Mesendoderm (in vitro differentiated cells): ENCODE data around the gene NEDD4L.
A peak's percentile ranks its signal among the peaks of the same experiment; 100 is the strongest.

Experiments
- DNase-seq: peaks from one replicate; pipeline ENCODE4 v3.0.0; 2013
- H2AK5ac ChIP-seq: 2 replicates; pipeline ENCODE4 v1.6.1; 2013; ENCODE audit warnings: low read length, inconsistent platforms
- H2BK120ac ChIP-seq: 2 replicates; pipeline ENCODE4 v1.6.1; 2013; ENCODE audit warnings: low read depth, mild to moderate bottlenecking, low read length, moderate library complexity, mixed read lengths
- H2BK15ac ChIP-seq: replicated peaks from 2 replicates; pipeline ENCODE4 v1.6.1; 2013; ENCODE audit warnings: low read depth, mild to moderate bottlenecking, moderate library complexity
- H2BK5ac ChIP-seq: 2 replicates; pipeline ENCODE4 v1.6.1; 2013; ENCODE audit warnings: low read length, inconsistent platforms
- H3K18ac ChIP-seq: 2 replicates; pipeline ENCODE4 v1.6.1; 2013; ENCODE audit warnings: mild to moderate bottlenecking, low read length, mixed read lengths
- H3K23ac ChIP-seq: one replicate; pipeline ENCODE4 v1.6.1; 2013; ENCODE audit warnings: low read length
- H3K27ac ChIP-seq: 2 replicates; pipeline ENCODE4 v1.5.1; 2013; ENCODE audit warnings: low read depth, mild to moderate bottlenecking, inconsistent platforms, low read length, moderate library complexity
- H3K27me3 ChIP-seq: 2 replicates; pipeline ENCODE4 v1.6.1; 2013; ENCODE audit warnings: low read length, control low read depth, mild to moderate bottlenecking, inconsistent platforms; ENCODE audit not compliant: insufficient read depth, poor library complexity
- H3K36me3 ChIP-seq: 2 replicates; pipeline ENCODE4 v1.6.1; 2013; ENCODE audit warnings: low read length, inconsistent platforms; ENCODE audit not compliant: control insufficient read depth, insufficient read depth
- H3K4ac ChIP-seq: one replicate; pipeline ENCODE4 v1.6.1; 2013; ENCODE audit warnings: low read depth, mild to moderate bottlenecking, low read length, moderate library complexity
- H3K4me1 ChIP-seq: 2 replicates; pipeline ENCODE4 v1.6.1; 2013; ENCODE audit warnings: low read depth, low read length, inconsistent platforms; ENCODE audit not compliant: control insufficient read depth
- H3K4me2 ChIP-seq: 2 replicates; pipeline ENCODE4 v1.6.1; 2013; ENCODE audit warnings: low read length
- H3K4me3 ChIP-seq: 2 replicates; pipeline ENCODE4 v1.5.1; 2013; ENCODE audit warnings: mild to moderate bottlenecking, low read length
- H3K56ac ChIP-seq: one replicate; pipeline ENCODE4 v1.6.1; 2013; ENCODE audit warnings: low read length
- H3K79me1 ChIP-seq: 2 replicates; pipeline ENCODE4 v1.6.1; 2013; ENCODE audit warnings: low read length, inconsistent platforms
- H3K79me2 ChIP-seq: 2 replicates; pipeline ENCODE4 v1.6.1; 2013; ENCODE audit warnings: mild to moderate bottlenecking, low read length; ENCODE audit not compliant: control insufficient read depth, insufficient read depth
- H3K9ac ChIP-seq: 2 replicates; pipeline ENCODE4 v1.6.1; 2013; ENCODE audit warnings: low read length, inconsistent platforms
- H4K5ac ChIP-seq: one replicate; pipeline ENCODE4 v1.6.1; 2013; ENCODE audit warnings: low read length
- H4K8ac ChIP-seq: one replicate; pipeline ENCODE4 v1.6.1; 2013; ENCODE audit warnings: low read depth, mild to moderate bottlenecking, control low read depth, low read length, moderate library complexity
- WGBS: extraction: QIAGEN DNeasy Blood & Tissue Kit; methylation state at CpG from one replicate; pipeline ENCODE4 v1.1.7; 2013; ENCODE audit warnings: low lambda C conversion rate, missing lambda C conversion rate; ENCODE audit not compliant: insufficient coverage; ENCODE audit errors: extremely low coverage; 5-methylcytosine and 5-hydroxymethylcytosine counted together

The NEDD4L gene

GRCh38 chr18:58065956-58066355, 21.9 kb downstream of the NEDD4L start:
- H3K4me2 ChIP-seq = no peak overlapping the region
- H3K9ac ChIP-seq = no peak overlapping the region
- H3K27ac ChIP-seq = no peak overlapping the region
- peaks cover 5% of the 10 kb centered on the region for H3K4me1 ChIP-seq
- no peaks in the 10 kb centered on the region for H3K27me3 ChIP-seq
- H2AK5ac ChIP-seq = no peak overlapping the region
- H3K23ac ChIP-seq = no peak overlapping the region
- no peaks in the 10 kb centered on the region for H3K36me3 ChIP-seq
- H4K5ac ChIP-seq = no peak overlapping the region
- no peak overlapping the region for H3K4ac ChIP-seq
- H3K56ac ChIP-seq = no peak overlapping the region
- H3K18ac ChIP-seq = no peak overlapping the region
- H2BK5ac ChIP-seq = no peak overlapping the region
- H2BK120ac ChIP-seq = no peak overlapping the region
- H3K79me1 ChIP-seq = peaks cover 10% of the 10 kb centered on the region
- no peak overlapping the region for H3K4me3 ChIP-seq
- WGBS = no CpG with 5 or more reads among the region's 3 CpGs
- no peak for DNase-seq
- H4K8ac ChIP-seq = no peak overlapping the region
- peaks cover 23% of the 10 kb centered on the region for H3K79me2 ChIP-seq
- no peak overlapping the region for H2BK15ac ChIP-seq

DNA sequence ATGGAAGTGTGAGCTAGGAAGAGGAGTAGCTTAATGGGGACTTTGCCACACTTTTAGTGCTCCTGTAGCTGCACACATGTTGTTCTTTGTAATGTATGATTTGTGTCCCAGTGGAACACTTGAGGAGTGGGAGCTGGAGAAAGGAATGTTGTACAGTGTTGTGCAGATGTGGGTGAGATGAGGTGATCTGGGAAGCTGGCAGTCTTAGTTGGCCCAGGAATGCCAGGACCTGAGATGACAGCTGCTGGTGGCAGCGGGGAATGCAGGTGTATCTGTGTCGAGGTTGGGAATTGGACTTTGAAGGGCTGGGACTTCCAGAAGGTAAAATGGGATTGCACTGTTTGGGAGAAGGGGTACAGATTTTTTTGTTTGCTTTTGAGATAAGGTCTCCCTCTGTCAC, 23.6 kb downstream of the NEDD4L start:
- Histone ChIP-seq H3K23ac (no peak overlapping the region), H3K4me1 (peaks cover 5% of the 10 kb centered on the region), H3K18ac (no peak overlapping the region), H3K9ac (no peak overlapping the region), H3K79me1 (peaks cover 11% of the 10 kb centered on the region), H3K4me3 (no peak overlapping the region), H3K27ac (no peak overlapping the region), H4K5ac (no peak overlapping the region), H2BK120ac (no peak overlapping the region), H2BK5ac (no peak overlapping the region), H3K79me2 (peaks cover 18% of the 10 kb centered on the region), H3K27me3 (no peaks in the 10 kb centered on the region), H3K4ac (no peak overlapping the region), H2BK15ac (no peak overlapping the region), H2AK5ac (no peak overlapping the region), H4K8ac (no peak overlapping the region), H3K4me2 (no peak overlapping the region), H3K56ac (no peak overlapping the region), H3K36me3 (no peaks in the 10 kb centered on the region)
- DNase-seq = no peak
- WGBS = no CpG with 5 or more reads among the region's 2 CpGs

- Histone ChIP-seq H2BK5ac (no peak overlapping the region), H3K4me2 (no peak overlapping the region), H3K79me2 (peaks cover 18% of the 10 kb centered on the region), H3K79me1 (peaks cover 15% of the 10 kb centered on the region), H4K8ac (no peak overlapping the region), H3K36me3 (no peaks in the 10 kb centered on the region), H2BK15ac (no peak overlapping the region), H3K4ac (no peak overlapping the region), H3K27ac (no peak overlapping the region), H3K18ac (no peak overlapping the region), H2AK5ac (no peak overlapping the region), H3K23ac (no peak overlapping the region), H3K4me1 (peaks cover 5% of the 10 kb centered on the region), H3K4me3 (no peak overlapping the region), H3K27me3 (no peaks in the 10 kb centered on the region), H2BK120ac (no peak overlapping the region), H3K56ac (no peak overlapping the region), H3K9ac (no peak overlapping the region), H4K5ac (no peak overlapping the region)
- no peak for DNase-seq
Observed at GRCh38 chr18:58069099-58069498, 25.1 kb downstream of the NEDD4L start.

DNA sequence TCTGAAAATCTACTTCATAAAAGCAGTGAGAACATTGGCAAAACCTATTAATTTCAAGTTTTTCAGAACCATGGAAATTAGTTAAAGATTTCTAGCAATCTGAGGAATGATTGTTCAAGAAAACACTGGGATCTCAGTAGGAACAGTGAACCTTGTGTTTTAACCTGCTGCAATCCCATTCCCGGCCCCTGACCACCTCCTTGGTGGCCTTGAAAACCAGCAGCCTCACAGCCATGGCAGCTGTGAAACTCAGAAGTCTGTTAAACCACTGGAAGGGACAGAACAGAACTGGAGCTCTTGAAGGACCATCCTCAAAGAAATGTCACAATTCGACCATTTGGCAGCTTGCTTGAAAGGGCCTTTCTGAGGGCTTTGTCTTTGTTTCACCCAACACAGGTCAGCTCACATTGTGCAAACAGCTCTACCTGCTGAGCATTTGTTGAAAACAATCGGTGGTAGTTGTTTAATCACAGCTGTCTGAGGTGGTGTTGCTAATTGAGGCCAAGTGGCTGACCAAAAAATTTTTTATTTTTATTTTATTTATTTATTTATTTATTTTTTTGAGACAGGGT, 25.8 kb downstream of the NEDD4L start:
- no peak overlapping the region for H3K4ac ChIP-seq
- H3K79me2 ChIP-seq = peaks cover 19% of the 10 kb centered on the region
- peaks cover 5% of the 10 kb centered on the region for H3K4me1 ChIP-seq
- peak overlapping the region; percentile 43 for H3K56ac ChIP-seq
- no peak overlapping the region for H3K9ac ChIP-seq
- H3K79me1 ChIP-seq = peaks cover 13% of the 10 kb centered on the region
- H2BK120ac ChIP-seq = no peak overlapping the region
- H4K5ac ChIP-seq = no peak overlapping the region
- H4K8ac ChIP-seq = no peak overlapping the region
- no peak overlapping the region for H3K4me3 ChIP-seq
- no peak overlapping the region for H3K4me2 ChIP-seq
- H3K27ac ChIP-seq = peak overlapping the region; percentile 27
- no peak overlapping the region for H2BK5ac ChIP-seq
- WGBS = no CpG with 5 or more reads among the region's 3 CpGs
- no peaks in the 10 kb centered on the region for H3K36me3 ChIP-seq
- no peak overlapping the region for H2AK5ac ChIP-seq
- no peak overlapping the region for H3K23ac ChIP-seq
- no peak overlapping the region for H2BK15ac ChIP-seq
- no peak overlapping the region for H3K18ac ChIP-seq
- H3K27me3 ChIP-seq = no peaks in the 10 kb centered on the region
- DNase-seq = peak; percentile 61

GRCh38 chr18:58076052-58076451, 32.0 kb downstream of the NEDD4L start:
- Histone ChIP-seq H3K27ac (no peak overlapping the region), H3K79me1 (peaks cover 11% of the 10 kb centered on the region), H4K8ac (no peak overlapping the region), H3K36me3 (no peaks in the 10 kb centered on the region), H2BK5ac (no peak overlapping the region), H2BK15ac (no peak overlapping the region), H3K9ac (no peak overlapping the region), H3K4me1 (peaks cover 7% of the 10 kb centered on the region), H3K4ac (no peak overlapping the region), H2BK120ac (no peak overlapping the region), H3K56ac (no peak overlapping the region), H2AK5ac (no peak overlapping the region), H3K4me2 (no peak overlapping the region), H3K4me3 (no peak overlapping the region), H4K5ac (no peak overlapping the region), H3K79me2 (peaks cover 20% of the 10 kb centered on the region), H3K18ac (no peak overlapping the region), H3K23ac (no peak overlapping the region), H3K27me3 (no peaks in the 10 kb centered on the region)
- no peak for DNase-seq
- whole genome bisulfite sequencing = no CpG with 5 or more reads among the region's 2 CpGs

GRCh38 chr18:58077329-58077728, 33.3 kb downstream of the NEDD4L start:
- no peaks in the 10 kb centered on the region for H3K36me3 ChIP-seq
- H4K8ac ChIP-seq = no peak overlapping the region
- no peak for DNase-seq
- no peak overlapping the region for H3K18ac ChIP-seq
- WGBS = no CpG with 5 or more reads among the region's 9 CpGs
- peaks cover 24% of the 10 kb centered on the region for H3K79me2 ChIP-seq
- peaks cover 7% of the 10 kb centered on the region for H3K4me1 ChIP-seq
- no peak overlapping the region for H3K56ac ChIP-seq
- H3K23ac ChIP-seq = no peak overlapping the region
- no peak overlapping the region for H4K5ac ChIP-seq
- no peak overlapping the region for H2AK5ac ChIP-seq
- H2BK5ac ChIP-seq = no peak overlapping the region
- H2BK15ac ChIP-seq = no peak overlapping the region
- no peak overlapping the region for H3K9ac ChIP-seq
- no peak overlapping the region for H3K4me2 ChIP-seq
- no peak overlapping the region for H2BK120ac ChIP-seq
- no peak overlapping the region for H3K4ac ChIP-seq
- no peak overlapping the region for H3K4me3 ChIP-seq
- no peaks in the 10 kb centered on the region for H3K27me3 ChIP-seq
- no peak overlapping the region for H3K27ac ChIP-seq
- peaks cover 10% of the 10 kb centered on the region for H3K79me1 ChIP-seq
